HG03039 (cell line): ENCODE data around the gene FAU.

ENCODE experiments used
- ATAC-seq: cut with Tn5 transposase; IDR thresholded peaks from one replicate; pipeline ENCODE4 v1.9.1; 2021; ENCODE audit warnings: mild to moderate bottlenecking, moderate library complexity; ENCODE audit not compliant: unreplicated experiment

Gene FAU

GRCh38 chr11:65109231-65110198 is 12.4 kb downstream of the FAU start:
- ATAC-seq, result no peak

GRCh38 chr11:65108469-65109123 is 13.3 kb downstream of the FAU start:
- ATAC-seq, result no peak

DNA sequence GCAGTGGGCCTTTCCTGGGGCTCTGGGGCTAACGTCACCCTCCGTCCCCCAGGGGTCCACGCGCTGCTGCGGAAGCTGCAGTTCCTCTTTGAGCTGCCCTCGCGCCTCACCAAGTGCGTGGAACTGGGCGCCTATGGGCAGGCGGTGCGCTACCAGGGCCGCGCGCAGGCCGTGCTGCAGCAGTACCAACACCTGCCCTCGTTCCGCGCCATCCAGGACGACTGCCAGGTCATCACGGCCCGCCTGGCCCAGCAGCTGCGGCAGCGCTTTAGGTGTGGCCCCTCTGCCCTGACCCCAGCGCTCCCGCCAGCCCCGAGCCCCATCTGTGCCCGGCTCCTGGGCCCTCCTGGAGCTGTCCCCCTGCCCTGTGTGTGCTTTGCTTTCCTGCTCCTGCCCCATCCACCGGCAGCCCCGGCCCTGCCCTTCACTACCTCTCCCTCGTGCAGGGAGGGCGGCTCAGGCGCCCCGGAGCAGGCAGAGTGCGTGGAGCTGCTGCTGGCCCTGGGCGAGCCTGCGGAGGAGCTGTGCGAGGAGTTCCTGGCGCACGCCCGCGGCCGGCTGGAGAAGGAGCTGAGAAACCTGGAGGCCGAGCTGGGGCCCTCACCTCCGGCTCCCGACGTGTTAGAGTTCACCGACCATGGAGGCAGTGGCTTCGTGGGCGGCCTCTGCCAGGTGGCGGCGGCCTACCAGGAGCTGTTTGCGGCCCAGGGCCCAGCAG is 14.0 kb downstream of the FAU start:
- ATAC-seq, result no peak

- no peak for ATAC-seq
Observed at GRCh38 chr11:65107078-65107477, 14.9 kb downstream of the FAU start.

GRCh38 chr11:65104628-65105027 is 17.3 kb downstream of the FAU start:
- no peak for ATAC-seq

DNA sequence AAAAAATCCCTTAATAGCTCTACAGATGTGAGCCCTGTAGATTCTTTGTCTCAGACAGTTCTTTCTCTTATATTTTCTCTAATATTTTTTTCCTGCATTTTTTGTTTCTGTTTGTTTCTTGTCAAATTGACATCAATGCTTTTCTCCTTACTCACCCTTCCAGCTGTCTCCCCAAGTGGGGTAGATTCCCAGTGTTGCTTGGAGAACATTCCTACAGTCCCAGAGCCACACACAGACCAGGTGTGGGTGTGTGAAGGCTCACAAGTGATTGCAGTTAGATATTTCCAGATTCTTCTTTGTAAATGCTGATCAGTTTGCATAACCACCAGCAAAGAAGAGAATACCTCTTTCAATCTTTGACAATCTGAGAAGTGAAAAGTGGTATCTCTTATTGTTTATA is 18.5 kb downstream of the FAU start:
- ATAC-seq, result no peak

GRCh38 chr11:65102142-65103095 is 19.5 kb downstream of the FAU start:
- ATAC-seq, result no peak

- no peak for ATAC-seq
Observed at GRCh38 chr11:65100674-65101350, 21.1 kb downstream of the FAU start.

DNA sequence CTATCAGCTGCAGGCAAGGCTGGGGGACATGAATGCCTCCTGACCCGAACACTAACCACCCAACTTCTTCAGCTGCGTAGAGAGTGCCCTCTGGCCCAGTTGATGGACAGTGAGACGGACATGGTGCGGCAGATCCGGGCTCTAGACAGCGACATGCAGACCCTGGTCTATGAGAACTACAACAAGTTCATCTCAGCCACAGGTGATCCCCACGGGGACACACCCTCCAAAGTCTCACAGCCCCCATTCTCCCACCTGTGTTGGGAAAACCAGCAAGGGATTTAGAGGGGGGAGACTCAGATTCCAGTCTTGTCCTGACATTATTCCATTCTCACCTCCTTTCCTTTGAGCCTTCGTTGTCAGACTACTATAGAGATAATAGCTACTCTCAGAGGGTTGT is 25.0 kb downstream of the FAU start:
- no peak for ATAC-seq

- ATAC-seq, result peak; percentile 70
Observed at GRCh38 chr11:65095974-65096806, 25.7 kb downstream of the FAU start, which contains the start of gene VPS51. Gene VPS51, plus strand, starts transcription at chr11:65096214. Its CDS starts 37 bp downstream, at chr11:65096251.

DNA sequence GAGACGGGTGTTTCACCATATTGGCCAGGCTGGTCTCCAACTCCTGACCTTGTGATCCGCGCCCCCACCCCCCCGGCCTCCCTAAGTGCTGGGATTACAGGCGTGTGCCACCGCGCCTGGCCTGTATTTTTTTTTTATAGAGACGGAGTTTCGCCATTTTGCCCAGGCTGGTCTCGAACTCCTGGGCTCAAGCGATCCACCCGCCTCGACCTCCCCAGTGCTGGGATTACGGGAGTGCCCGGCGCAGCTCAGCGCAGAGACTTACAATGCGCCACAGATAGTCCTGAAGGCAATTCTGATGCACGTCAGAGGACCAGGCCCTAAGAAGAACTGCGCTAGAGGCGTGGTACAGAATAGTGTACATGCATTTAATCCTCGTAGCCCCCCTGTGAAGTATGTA is 26.5 kb downstream of the FAU start:
- ATAC-seq, result no peak

- ATAC-seq, result no peak
Observed at GRCh38 chr11:65090628-65091027, 31.3 kb downstream of the FAU start.

DNA sequence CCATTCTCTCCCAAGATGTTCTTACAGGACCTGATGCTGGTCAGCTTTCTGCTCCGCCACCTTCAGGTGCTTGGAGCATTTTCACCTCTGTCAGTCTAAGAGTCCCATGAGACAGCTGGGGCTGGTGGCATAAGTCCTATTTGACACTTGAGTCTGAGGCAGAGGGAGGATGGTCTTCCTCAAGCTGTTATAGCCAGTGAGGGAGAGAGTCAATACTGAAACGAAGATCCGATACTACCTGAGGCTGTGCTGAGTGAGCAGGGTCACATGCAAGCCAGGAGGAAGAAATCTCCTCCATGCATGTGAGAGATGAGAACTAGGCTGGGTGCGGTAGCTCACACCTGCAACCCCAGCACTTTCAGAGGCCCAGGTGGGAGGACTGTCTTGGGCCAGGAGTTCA is 32.3 kb downstream of the FAU start:
- no peak for ATAC-seq

GRCh38 chr11:65087827-65088226 is 34.1 kb downstream of the FAU start:
- no peak for ATAC-seq

GRCh38 chr11:65087216-65087615 is 34.7 kb downstream of the FAU start:
- no peak for ATAC-seq

- no peak for ATAC-seq
Observed at GRCh38 chr11:65086809-65087208, 35.1 kb downstream of the FAU start.

- ATAC-seq, result no peak
Observed at GRCh38 chr11:65085446-65085845, 36.5 kb downstream of the FAU start.

DNA sequence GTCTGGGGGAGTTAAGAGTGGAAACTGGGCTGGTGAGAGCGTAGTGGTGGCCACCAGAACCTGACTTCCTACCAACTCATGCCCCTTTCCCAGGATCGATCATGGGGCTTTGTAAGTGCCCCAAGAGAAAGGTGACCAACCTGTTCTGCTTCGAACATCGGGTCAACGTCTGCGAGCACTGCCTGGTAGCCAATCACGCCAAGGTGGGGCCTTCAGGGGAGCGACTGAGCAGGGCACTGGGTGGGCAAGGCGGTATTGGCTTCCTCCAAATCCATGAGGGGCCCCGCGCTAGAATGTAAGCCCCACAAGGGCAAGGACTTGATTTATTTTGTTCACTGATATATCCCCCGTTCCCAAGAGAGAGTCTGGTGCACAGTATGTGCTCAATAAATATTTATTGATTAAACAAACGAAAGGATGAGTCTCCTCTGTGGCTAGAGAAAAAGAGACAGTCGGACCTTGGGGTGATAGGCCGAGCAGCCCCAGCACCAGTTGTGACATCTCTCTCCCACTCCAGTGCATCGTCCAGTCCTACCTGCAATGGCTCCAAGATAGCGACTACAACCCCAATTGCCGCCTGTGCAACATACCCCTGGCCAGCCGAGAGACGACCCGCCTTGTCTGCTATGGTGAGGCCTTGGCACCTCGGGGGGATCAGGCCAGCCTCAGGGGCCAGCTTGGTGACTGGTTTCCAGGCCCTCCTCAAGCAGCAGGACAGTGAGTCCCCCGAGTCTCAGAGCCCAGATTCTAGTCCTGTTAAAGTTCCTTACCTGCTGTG is 37.1 kb downstream of the FAU start:
- ATAC-seq, result no peak
